ENCODE measurements around the gene ERCC6L2. TPM values are rescaled to one million over a fixed set of nuclear protein-coding genes. Genes with fewer than 3 reads are reported as not detected.

The ERCC6L2 gene
- total and polyA plus RNA-seq, 2 of the 4 experiments (the other 2 are of a cell fraction) = 13.0 to 67.6 TPM

GRCh38 chr9:95912773-95913172, 37.3 kb downstream of the ERCC6L2 start:
- Histone ChIP-seq H3K9me3 (ENCODE audit: control insufficient read depth, insufficient read depth, low read length) (no peaks in the 10 kb centered on the region), H3K9ac (ENCODE audit: low read depth, low read length) (no peak overlapping the region), H4K91ac (ENCODE audit: insufficient read depth, low read depth, low read length) (no peak overlapping the region), H2BK15ac (ENCODE audit: low read depth, low read length) (no peak overlapping the region), H4K8ac (ENCODE audit: low read depth in 2 of 2, low read length in 2 of 2) (no peak overlapping the region), H3K27me3 (ENCODE audit: control insufficient read depth, insufficient read depth, low read length) (no peaks in the 10 kb centered on the region), H3K79me1 (ENCODE audit: low read depth in 1 of 2, low read length in 2 of 2) (peaks cover 10 to 14% of the 10 kb centered on the region in 2 experiments), H2BK120ac (ENCODE audit: low read depth, low read length) (no peak overlapping the region), H2BK5ac (ENCODE audit: low read depth, low read length, poor library complexity, severe bottlenecking) (no peak overlapping the region), H4K5ac (ENCODE audit: low read depth, low read length) (no peak overlapping the region), H2BK20ac (ENCODE audit: low read depth, low read length) (no peak overlapping the region), H3K27ac (ENCODE audit: insufficient read depth, low read length) (no peak overlapping the region), H2AFZ (replicated peaks; ENCODE audit: low read length, poor library complexity) (no peak overlapping the region), H2AK5ac (ENCODE audit: low read depth, low read length) (no peak overlapping the region), H2AK9ac (replicated peaks; ENCODE audit: low read depth, low read length, poor library complexity) (no peak overlapping the region), H3K4me1 (ENCODE audit: control insufficient read depth, insufficient read depth, low read length) (no peaks in the 10 kb centered on the region), H3K56ac (ENCODE audit: extremely low read depth, insufficient read depth, low read length) (no peak overlapping the region), H3K36me3 (ENCODE audit: control insufficient read depth, insufficient read depth, low read length) (peaks cover 6% of the 10 kb centered on the region), H3K23ac (ENCODE audit: low read depth, low read length) (no peak overlapping the region), H4K20me1 (ENCODE audit: insufficient read depth, low read length) (no peaks in the 10 kb centered on the region), H3K18ac (ENCODE audit: low read depth, low read length) (no peak overlapping the region), H3K9me1 (ENCODE audit: insufficient read depth, low read length) (peaks cover 2% of the 10 kb centered on the region; the same call in 1 of the 2 replicates), H3K14ac (replicated peaks; ENCODE audit: low read depth, low read length) (no peak overlapping the region), H3K4ac (ENCODE audit: low read depth, low read length) (no peak overlapping the region), H3K4me3 (ENCODE audit: insufficient read depth, low read depth, low read length) (no peak overlapping the region), H3K4me2 (ENCODE audit: low read depth, low read length) (no peak overlapping the region)
- no TSS peak for BruUV-seq (replicated peaks)
- TF ChIP-seq CEBPB (IDR thresholded peaks at IDR 0.05; ENCODE audit: low read depth, low read length) (peak; percentile 39; the same call in 1 of the 2 replicates), POLR2A (IDR thresholded peaks at IDR 0.05; ENCODE audit: low read depth, low read length) (no peak)
- CTCF ChIA-PET = no interaction called here
- POLR2A ChIA-PET (ENCODE audit: unreplicated experiment) = no interaction called here
- in situ Hi-C loops (cut with MboI; ENCODE audit: low sequenced_read_pairs) = no loop called here
- no peak for ATAC-seq (ENCODE audit: low read depth)
- no peak for DNase-seq
- intact Hi-C loops (cut with micrococcal nuclease) = no loop called here
- dilution Hi-C loops (cut with HindIII; ENCODE audit: low sequenced_read_pairs, unreplicated experiment) = no loop called here
